Measurements from ENCODE around the gene RAD51AP1.
"Not testable (repeated sequence)": the region's sequence is repeated elsewhere in the genome, so short reads cannot be mapped to it uniquely, and the experiment has no call there.

DNA sequence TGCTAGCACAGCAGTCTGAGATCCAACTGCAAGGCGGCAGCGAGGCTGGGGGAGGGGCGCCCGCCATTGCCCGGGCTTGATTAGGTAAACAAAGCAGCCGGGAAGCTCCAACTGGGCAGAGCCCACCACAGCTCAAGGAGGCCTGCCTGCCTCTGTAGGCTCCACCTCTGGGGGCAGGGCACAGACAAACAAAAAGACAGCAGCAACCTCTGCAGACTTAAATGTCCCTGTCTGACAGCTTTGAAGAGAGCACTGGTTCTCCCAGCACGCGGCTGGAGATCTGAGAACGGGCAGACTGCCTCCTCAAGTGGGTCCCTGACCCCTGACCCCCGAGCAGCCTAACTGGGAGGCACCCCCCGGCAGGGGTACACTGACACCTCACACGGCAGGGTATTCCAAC, 29.4 kb upstream of the RAD51AP1 start:
- not testable (repeated sequence) for TF ChIP-seq POLR2AphosphoS5 (IDR thresholded peaks at IDR 0.05; ENCODE audit: insufficient read depth, low read depth, low read length); POLR2A (IDR thresholded peaks at IDR 0.05; ENCODE audit: low read depth, low read length); CTCF (IDR thresholded peaks at IDR 0.05; ENCODE audit: extremely low read depth in 1 of 2, insufficient read depth in 1 of 2, low read depth in 1 of 2, low read length in 2 of 2); EZH2 (IDR thresholded peaks at IDR 0.05; ENCODE audit: borderline replicate concordance, low read depth, low read length, severe bottlenecking); MAX (IDR thresholded peaks at IDR 0.05; ENCODE audit: insufficient read depth, insufficient read length); FOS (IDR thresholded peaks at IDR 0.05; ENCODE audit: borderline replicate concordance, insufficient read depth, low read length); JUN (IDR thresholded peaks at IDR 0.05; ENCODE audit: borderline replicate concordance, insufficient read depth, insufficient read length, low read depth); MYC (IDR thresholded peaks at IDR 0.05; ENCODE audit: low read depth, low read length); GATA2 (IDR thresholded peaks at IDR 0.05; ENCODE audit: insufficient read depth, insufficient read length, low read depth, low read length)

Measured in endothelial cell of umbilical vein (primary cell).